Spleen (tissue), 11 donors: Measurements from ENCODE around the gene ANKS1B. TPM values are rescaled to one million over a fixed set of nuclear protein-coding genes. Genes with fewer than 3 reads are reported as not detected.

Experiments used
- DNase-seq: peaks from one replicate; pipeline ENCODE4 v3.0.0-alpha.2; 2020
- H3K27ac ChIP-seq, 8 donors: fragments of 200-600 bp; sonication (generic) in 7 of 8; 1 replicate in 4 of 8; 2 replicates in 4 of 8; pipeline versions ENCODE4 v1.5.0 to v1.8.0; 2016 to 2021; ENCODE audit warnings: inconsistent platforms in 4 of 8, mild to moderate bottlenecking in 4 of 8, moderate library complexity in 1 of 8
- H3K27me3 ChIP-seq, 7 donors: fragments of 200-600 bp; sonication (generic) in 6 of 7; replicated peaks in 1 of 7; 1 replicate in 4 of 7; 2 replicates in 3 of 7; pipeline versions ENCODE4 v1.5.0 to v1.8.0; 2016 to 2021; ENCODE audit warnings: inconsistent platforms in 3 of 7, mild to moderate bottlenecking in 1 of 7
- H3K36me3 ChIP-seq, 6 donors: fragments of 200-600 bp; sonication (generic) in 5 of 6; 1 replicate in 4 of 6; 2 replicates in 2 of 6; pipeline versions ENCODE4 v1.5.0 to v1.8.0; 2016 to 2021; ENCODE audit warnings: inconsistent platforms in 2 of 6
- H3K4me1 ChIP-seq, 6 donors: fragments of 200-600 bp; sonication (generic) in 5 of 6; 1 replicate in 3 of 6; 2 replicates in 3 of 6; pipeline versions ENCODE4 v1.5.0 to v1.8.0; 2016 to 2021; ENCODE audit warnings: inconsistent platforms in 3 of 6
- H3K4me3 ChIP-seq, 8 donors: fragments of 200-600 bp; sonication (generic) in 7 of 8; 1 replicate in 4 of 8; 2 replicates in 4 of 8; pipeline versions ENCODE4 v1.5.0 to v1.8.0; 2016 to 2021; ENCODE audit warnings: inconsistent platforms in 4 of 8, mild to moderate bottlenecking in 4 of 8, moderate library complexity in 2 of 8
- H3K9me3 ChIP-seq, 8 donors: fragments of 200-600 bp; sonication (generic) in 7 of 8; 1 replicate in 4 of 8; 2 replicates in 4 of 8; pipeline versions ENCODE4 v1.5.0 to v1.8.0; 2016 to 2021; ENCODE audit warnings: inconsistent platforms in 4 of 8
- CTCF ChIP-seq, 11 experiments: fragments of 200-600 bp in 7 of 11; fragments of 450-650 bp in 4 of 11; sonication (generic) in 4 of 11; IDR thresholded peaks in 8 of 11; conservative IDR thresholded peaks in 3 of 11; 1 replicate in 7 of 11; 2 replicates in 4 of 11; pipeline versions ENCODE4 v1.4.0 to v1.8.0; 2016 to 2021; ENCODE audit warnings: antibody characterized with exemption in 11 of 11, inconsistent platforms in 4 of 11, mild to moderate bottlenecking in 1 of 11
- POLR2A ChIP-seq, 3 donors: fragments of 450-650 bp; IDR thresholded peaks; one replicate each; pipeline ENCODE4 v1.5.1; 2017; ENCODE audit warnings: antibody characterized with exemption in 3 of 3, mild to moderate bottlenecking in 1 of 3
- POLR2AphosphoS5 ChIP-seq, 3 donors: sonication (generic); formaldehyde crosslinking; IDR thresholded peaks; one replicate each; pipeline ENCODE4 v1.5.1; 2017; ENCODE audit warnings: antibody characterized with exemption in 3 of 3
- WGBS, 5 donors: extraction: QIAGEN DNeasy Blood & Tissue Kit in 3 of 5; methylation state at CpG; one replicate each; pipeline versions ENCODE4 v1.1.5 to v1.1.7; 2013 to 2018; 5-methylcytosine and 5-hydroxymethylcytosine counted together
- intact Hi-C: fragments of 100-400 bp; cut with DNase I; formaldehyde crosslinking; loops from one replicate; pipeline ENCODE4 v1.15.0; 2023; ENCODE audit warnings: low total_unique reads
- polyA plus RNA-seq, 3 donors: library from polyadenylated mRNA; stranded (reverse); fragments of 200-250 nt; gene quantifications; one replicate each; pipeline ENCODE4 v1.2.1, GENCODE V29; 2013
- total RNA-seq, 7 donors: library from RNA; depleted of rRNA in 3 of 7; stranded (reverse); fragments of >200 nt in 3 of 7; fragmentation: NEBNext Ultra II Directional in 4 of 7; extraction: Animal tissue kit (Norgen Biotek cat#: 25700) in 4 of 7; gene quantifications; one replicate each; pipeline versions ENCODE4 v1.1.0 to v1.2.1, GENCODE V29; 2016 to 2021
- donor health status: healthy with polysubstance abuse.
- donor health status: DM: no; HTN: no; CAD: no; lungs with moderate emphysema.
- donor health status: DM: no; HTN: no; CAD: no.
- donor health status: Bipolar disorder and iron deficiency.
- donor health status: healthy.
- donor health status: DM: no; HTN: no; CAD: no.
- donor health status: DM: yes; HTN: yes; CAD: no.

ANKS1B gene
- total and polyA plus RNA-seq, 10 donors, result 0.21 to 8.0 (median 4.2) TPM

GRCh38 chr12:98912401-98912974 is 1072.2 kb downstream of the ANKS1B start:
- Histone ChIP-seq H3K27ac (no peak overlapping the region), H3K9me3 (no peaks in the 10 kb centered on the region), H3K4me3 (no peak overlapping the region), H3K27me3 (peaks cover 0 to 6% (median 0%) of the 10 kb centered on the region in 7 donors), H3K4me1 (no peaks in the 10 kb centered on the region), H3K36me3 (no peaks in the 10 kb centered on the region)
- intact Hi-C loops, result no loop called here
- DNase-seq, result no peak
- WGBS, 5 donors, result 63 to 68% (median 66%) methylated on average over 4 of the region's 4 CpGs
- no peak for TF ChIP-seq CTCF (IDR thresholded peaks at IDR 0.05 in 8 of 11, conservative IDR thresholded peaks at IDR 0.05 in 3 of 11)
- no peak for TF ChIP-seq POLR2A (IDR thresholded peaks at IDR 0.05)
- TF ChIP-seq POLR2AphosphoS5 (IDR thresholded peaks at IDR 0.05), result no peak

- TF ChIP-seq POLR2AphosphoS5 (IDR thresholded peaks at IDR 0.05), result no peak
- no peak for TF ChIP-seq POLR2A (IDR thresholded peaks at IDR 0.05)
- no peak for TF ChIP-seq CTCF (IDR thresholded peaks at IDR 0.05 in 8 of 11, conservative IDR thresholded peaks at IDR 0.05 in 3 of 11)
- Histone ChIP-seq H3K4me3 (no peak overlapping the region), H3K9me3 (no peaks in the 10 kb centered on the region), H3K36me3 (no peaks in the 10 kb centered on the region), H3K27ac (no peak overlapping the region), H3K27me3 (no peaks in the 10 kb centered on the region), H3K4me1 (no peaks in the 10 kb centered on the region)
- no peak for DNase-seq
- WGBS, 5 donors, result 67 to 72% (median 72%) methylated on average over 2 of the region's 2 CpGs
- intact Hi-C loops, result no loop called here
Observed at GRCh38 chr12:98911396-98911795, 1073.3 kb downstream of the ANKS1B start.

GRCh38 chr12:98909746-98910145 is 1075.0 kb downstream of the ANKS1B start:
- DNase-seq, result no peak

GRCh38 chr12:98908866-98909265 is 1075.9 kb downstream of the ANKS1B start:
- TF ChIP-seq POLR2AphosphoS5 (IDR thresholded peaks at IDR 0.05) (no peak), CTCF (IDR thresholded peaks at IDR 0.05 in 8 of 11, conservative IDR thresholded peaks at IDR 0.05 in 3 of 11) (no peak), POLR2A (IDR thresholded peaks at IDR 0.05) (no peak)
- H3K4me1 ChIP-seq, result no peaks in the 10 kb centered on the region
- H3K36me3 ChIP-seq, result no peaks in the 10 kb centered on the region
- no peak overlapping the region for H3K27ac ChIP-seq
- H3K27me3 ChIP-seq, result no peaks in the 10 kb centered on the region
- no peak for DNase-seq
- intact Hi-C loops, result no loop called here
- H3K9me3 ChIP-seq, result no peaks in the 10 kb centered on the region
- no peak overlapping the region for H3K4me3 ChIP-seq
- 79 to 87% (median 83%) methylated on average over 6 of the region's 6 CpGs for WGBS, 5 donors

More at GRCh38 chr12:98909746-98910145, 1075.0 kb downstream of the ANKS1B start:
- H3K9me3 ChIP-seq, result no peaks in the 10 kb centered on the region
- H3K36me3 ChIP-seq, result no peaks in the 10 kb centered on the region
- WGBS, 5 donors, result 14 to 21% (median 17%) methylated on average over 2 of the region's 2 CpGs
- no peak for TF ChIP-seq CTCF (IDR thresholded peaks at IDR 0.05 in 8 of 11, conservative IDR thresholded peaks at IDR 0.05 in 3 of 11)
- TF ChIP-seq POLR2A (IDR thresholded peaks at IDR 0.05), result no peak
- no peak for TF ChIP-seq POLR2AphosphoS5 (IDR thresholded peaks at IDR 0.05)
- no peaks in the 10 kb centered on the region for H3K27me3 ChIP-seq
- no peak overlapping the region for H3K4me3 ChIP-seq
- H3K4me1 ChIP-seq, result no peaks in the 10 kb centered on the region
- H3K27ac ChIP-seq, result no peak overlapping the region
- intact Hi-C loops, result no loop called here
